Naive thymus-derived CD8-positive, alpha-beta T cell (primary cell): ENCODE measurements around the gene ZMAT2. TPM values are rescaled to one million over a fixed set of nuclear protein-coding genes. Genes with fewer than 3 reads are reported as not detected.
"Not testable (repeated sequence)": the region's sequence is repeated elsewhere in the genome, so short reads cannot be mapped to it uniquely, and the experiment has no call there.

Experiments
- ATAC-seq, 2 donors: fragments of 150-1000 bp; cut with Tn5 transposase in 1 of 2; sonication (Bioruptor Pico), chemical (Tn5 transposase) in 1 of 2; 1 replicate in 1 of 2; 2 replicates in 1 of 2; pipeline ENCODE4 v1.10.0; 2021; ENCODE audit warnings: mild to moderate bottlenecking in 2 of 2, moderate library complexity in 2 of 2
- POLR2A ChIA-PET: fragments of 350-600 bp; sonication (Branson Sonifier 250); formaldehyde crosslinking; loops from one replicate; lab custom pipeline; 2021; ENCODE audit warnings: antibody characterized with exemption; lab: Charles Lee
- DNase-seq, 10 donors: peaks; one replicate each; pipeline versions ENCODE4 v3.0.0 to v3.0.0-alpha.2; 2020 to 2022
- H3K27ac Mint-ChIP-seq, 10 donors: one replicate each; pipeline ENCODE4 v1.8.0; 2020 to 2022; ENCODE audit warnings: mild to moderate bottlenecking in 10 of 10, mixed read lengths in 10 of 10, moderate library complexity in 4 of 10, inconsistent platforms in 1 of 10
- H3K27me3 Mint-ChIP-seq, 5 donors: one replicate each; pipeline ENCODE4 v1.8.0; 2021 to 2022; ENCODE audit warnings: mixed read lengths in 5 of 5
- H3K36me3 Mint-ChIP-seq, 3 donors: one replicate each; pipeline ENCODE4 v1.8.0; 2020 to 2022; ENCODE audit warnings: mixed read lengths in 3 of 3, mild to moderate bottlenecking in 2 of 3, inconsistent platforms in 1 of 3
- H3K4me1 Mint-ChIP-seq, 4 donors: one replicate each; pipeline ENCODE4 v1.8.0; 2021 to 2022; ENCODE audit warnings: mixed read lengths in 4 of 4
- H3K4me3 Mint-ChIP-seq, 10 donors: one replicate each; pipeline ENCODE4 v1.8.0; 2020 to 2022; ENCODE audit warnings: mild to moderate bottlenecking in 10 of 10, mixed read lengths in 10 of 10, moderate library complexity in 6 of 10, inconsistent platforms in 1 of 10
- H3K9me3 Mint-ChIP-seq, 9 donors: one replicate each; pipeline ENCODE4 v1.8.0; 2020 to 2022; ENCODE audit warnings: mixed read lengths in 9 of 9, mild to moderate bottlenecking in 3 of 9, inconsistent platforms in 1 of 9, moderate library complexity in 1 of 9
- polyA plus RNA-seq, 3 donors: library from polyadenylated mRNA; unstranded; fragments of 300-500 nt; fragmentation: Illumina TruSeq; gene quantifications; one replicate each; pipeline ENCODE4 v1.2.3, GENCODE V29; 2021
- total RNA-seq, 8 experiments: library from RNA in 2 of 8; stranded (reverse) in 2 of 8; gene quantifications; one replicate each; pipeline ENCODE4 v1.2.3 and lab custom pipeline; 2021 to 2026

Gene ZMAT2
- total RNA-seq, result 10 to 100 TPM; 55.8 to 59.6 TPM
- 10 to 100 TPM; 64.2 to 81.3 (median 77.0) TPM for polyA plus RNA-seq
- 63.9 to 123 (median 94.5) reads per million in 6 experiments for total RNA-seq (lab: John Stamatoyannopoulos, UW)

GRCh38 chr5:140700177-140701144 lies at the start of gene ZMAT2:
Gene ZMAT2 (plus strand): TSS chr5:140700447. CDS start chr5:140700461, 14 bp downstream.
- DNase-seq, result peak; percentile 79 to 97 (median 92)
- POLR2A ChIA-PET, result interaction anchor here (0.5 to 3.3 kb wide), 9 partner anchors 9 to 1692 kb away, joined by 3 to 41 read pairs (median 10); partner anchors contain the start of genes ANKHD1, EIF4EBP3, HARS1 and HARS2
- Mint-ChIP-seq H3K4me3 (peak within 1 kb of the TSS; percentile 91 to 100 (median 98)), H3K27me3 (no peaks in the 10 kb centered on the region), H3K36me3 (peaks cover 12 to 89% (median 27%) of the 10 kb centered on the region in 3 donors), H3K9me3 (no peaks in the 10 kb centered on the region), H3K27ac (peak within 1 kb of the TSS; percentile 93 to 99 (median 98)), H3K4me1 (peaks cover 23 to 33% (median 31%) of the 10 kb centered on the region in 4 donors)
- ATAC-seq, result peak; percentile 97 to 98

- POLR2A ChIA-PET, result no interaction called here
- H3K27ac Mint-ChIP-seq, result peak overlapping the region in 6 of 10 donors; percentile 44 to 84 (median 62)
- no peaks in the 10 kb centered on the region for H3K9me3 Mint-ChIP-seq
- no peaks in the 10 kb centered on the region for H3K27me3 Mint-ChIP-seq
- H3K4me3 Mint-ChIP-seq, result peak overlapping the region in 1 of 10 donors; percentile 74
- DNase-seq (no peak), ATAC-seq (no peak)
- peaks cover 9 to 89% (median 56%) of the 10 kb centered on the region in 3 donors for H3K36me3 Mint-ChIP-seq
- peaks cover 5 to 18% (median 7%) of the 10 kb centered on the region in 4 donors for H3K4me1 Mint-ChIP-seq
Observed at GRCh38 chr5:140658870-140659269, 41.4 kb upstream of the ZMAT2 start.

- peaks cover 10 to 19% (median 14%) of the 10 kb centered on the region in 4 donors for H3K4me1 Mint-ChIP-seq
- H3K27ac Mint-ChIP-seq, result peak overlapping the region in 3 of 10 donors; percentile 20 to 38 (median 29)
- H3K9me3 Mint-ChIP-seq, POLR2A ChIA-PET, DNase-seq, H3K27me3 Mint-ChIP-seq, H3K4me3 Mint-ChIP-seq, ATAC-seq: not testable (repeated sequence)
- H3K36me3 Mint-ChIP-seq, result peaks cover 4 to 74% (median 41%) of the 10 kb centered on the region in 3 donors
Observed at GRCh38 chr5:140660371-140660770, 39.9 kb upstream of the ZMAT2 start.

GRCh38 chr5:140664030-140664358 lies 36.3 kb upstream of the ZMAT2 start:
- no peak for ATAC-seq
- POLR2A ChIA-PET, result interaction anchor here (0.6 to 4.5 kb wide), 11 partner anchors 10 to 1563 kb away, joined by 3 to 61 read pairs (median 8); partner anchors contain the start of genes ANKHD1, CD14, EIF4EBP3 and HARS1
- DNase-seq, result no peak
- peaks cover 0 to 1% (median 0%) of the 10 kb centered on the region in 9 donors for H3K9me3 Mint-ChIP-seq
- H3K27ac Mint-ChIP-seq, result peak overlapping the region; percentile 97 to 99 (median 98)
- peaks cover 0 to 64% (median 25%) of the 10 kb centered on the region in 3 donors for H3K36me3 Mint-ChIP-seq
- H3K27me3 Mint-ChIP-seq, result no peaks in the 10 kb centered on the region
- peaks cover 24 to 45% (median 38%) of the 10 kb centered on the region in 4 donors for H3K4me1 Mint-ChIP-seq
- peak overlapping the region; percentile 91 to 99 (median 97) for H3K4me3 Mint-ChIP-seq

- H3K9me3 Mint-ChIP-seq, result peaks cover 0 to 1% (median 0%) of the 10 kb centered on the region in 9 donors
- no peaks in the 10 kb centered on the region for H3K27me3 Mint-ChIP-seq
- POLR2A ChIA-PET, result interaction anchor here (0.6 to 4.5 kb wide), 12 partner anchors 10 to 1563 kb away, joined by 3 to 61 read pairs (median 8); partner anchors contain the start of genes ANKHD1, CD14, EIF4EBP3 and HARS1
- H3K36me3 Mint-ChIP-seq, result peaks cover 0 to 64% (median 19%) of the 10 kb centered on the region in 3 donors
- peak within 1 kb of the TSS; percentile 97 to 99 (median 98) for H3K27ac Mint-ChIP-seq
- peaks cover 24 to 47% (median 38%) of the 10 kb centered on the region in 4 donors for H3K4me1 Mint-ChIP-seq
- peak within 1 kb of the TSS; percentile 91 to 99 (median 97) for H3K4me3 Mint-ChIP-seq
- ATAC-seq (peak; percentile 91 to 93), DNase-seq (peak; percentile 91 to 98 (median 94))
Observed at GRCh38 chr5:140664359-140665119, 35.7 kb upstream of the ZMAT2 start, which contains the start of gene WDR55. Gene WDR55 (plus strand): TSS chr5:140664904. CDS start chr5:140664913, 9 bp downstream.

- not testable (repeated sequence) for H3K4me3 Mint-ChIP-seq, DNase-seq, ATAC-seq, H3K27me3 Mint-ChIP-seq, H3K9me3 Mint-ChIP-seq
- peaks cover 18 to 32% (median 22%) of the 10 kb centered on the region in 4 donors for H3K4me1 Mint-ChIP-seq
- peak overlapping the region in 2 of 10 donors; percentile 22 to 88 for H3K27ac Mint-ChIP-seq
- POLR2A ChIA-PET, result interaction anchor here (0.6 kb wide), 1 partner anchor 24 kb away, joined by 5 read pairs; the partner anchor contains the start of genes IK and NDUFA2
- peaks cover 0 to 71% (median 7%) of the 10 kb centered on the region in 3 donors for H3K36me3 Mint-ChIP-seq
Observed at GRCh38 chr5:140671035-140671434, 29.2 kb upstream of the ZMAT2 start.

- peaks cover 0 to 1% (median 0%) of the 10 kb centered on the region in 9 donors for H3K9me3 Mint-ChIP-seq
- no peak for DNase-seq
- no peak overlapping the region for H3K27ac Mint-ChIP-seq
- no peak for ATAC-seq
- peaks cover 0 to 74% (median 10%) of the 10 kb centered on the region in 3 donors for H3K36me3 Mint-ChIP-seq
- no peak overlapping the region for H3K4me3 Mint-ChIP-seq
- H3K27me3 Mint-ChIP-seq, result no peaks in the 10 kb centered on the region
- H3K4me1 Mint-ChIP-seq, result peaks cover 14 to 26% (median 17%) of the 10 kb centered on the region in 4 donors
- POLR2A ChIA-PET, result no interaction called here
Observed at GRCh38 chr5:140671472-140672125, 28.6 kb upstream of the ZMAT2 start.

- Mint-ChIP-seq H3K4me3 (no peak overlapping the region), H3K36me3 (peaks cover 0 to 79% (median 10%) of the 10 kb centered on the region in 3 donors), H3K27ac (no peak overlapping the region), H3K9me3 (no peaks in the 10 kb centered on the region), H3K27me3 (no peaks in the 10 kb centered on the region), H3K4me1 (peaks cover 6 to 16% (median 7%) of the 10 kb centered on the region in 4 donors)
- ATAC-seq (peak; percentile 30 to 57), DNase-seq (peak in 2 of 10 donors; percentile 22 to 23)
- POLR2A ChIA-PET, result no interaction called here
Observed at GRCh38 chr5:140672455-140673186, 27.6 kb upstream of the ZMAT2 start.

- no peaks in the 10 kb centered on the region for H3K27me3 Mint-ChIP-seq
- no peaks in the 10 kb centered on the region for H3K9me3 Mint-ChIP-seq
- DNase-seq, result no peak
- H3K4me1 Mint-ChIP-seq, result peaks cover 0 to 12% (median under 1%) of the 10 kb centered on the region in 4 donors
- ATAC-seq, result peak in 1 of 2 donors; percentile 24
- H3K27ac Mint-ChIP-seq, result peak within 1 kb of the TSS in 5 of 10 donors; percentile 11 to 80 (median 59)
- H3K36me3 Mint-ChIP-seq, result peaks cover 0 to 74% (median 10%) of the 10 kb centered on the region in 3 donors
- POLR2A ChIA-PET, result no interaction called here
- H3K4me3 Mint-ChIP-seq, result no peak within 1 kb of the TSS
Observed at GRCh38 chr5:140673187-140673976, 26.9 kb upstream of the ZMAT2 start, which contains the start of gene DND1. Gene DND1 (minus strand): TSS chr5:140673576. CDS start chr5:140673542, 34 bp downstream.

GRCh38 chr5:140674211-140674610 lies 26.0 kb upstream of the ZMAT2 start:
- Mint-ChIP-seq H3K4me3 (no peak overlapping the region), H3K4me1 (peaks cover 0 to 10% (median 0%) of the 10 kb centered on the region in 4 donors), H3K27me3 (no peaks in the 10 kb centered on the region), H3K9me3 (no peaks in the 10 kb centered on the region), H3K27ac (peak overlapping the region in 4 of 10 donors; percentile 11 to 70 (median 46)), H3K36me3 (peaks cover 0 to 73% (median 10%) of the 10 kb centered on the region in 3 donors)
- POLR2A ChIA-PET, result interaction anchor here (1.2 kb wide), 2 partner anchors 35 to 273 kb away, joined by 3 to 5 read pairs; partner anchors contain the start of genes ANKHD1 and TMCO6
- no peak for DNase-seq
- ATAC-seq, result no peak
